GM23338 (cell line): ENCODE data around the gene PDE4D.

Experiments
- EZH2 ChIP-seq: fragments of 200-600 bp; sonication (generic); IDR thresholded peaks from one replicate; pipeline ENCODE4 v1.8.0; 2017; ENCODE audit warnings: antibody characterized with exemption, mild to moderate bottlenecking, low read depth; ENCODE audit not compliant: unreplicated experiment
- TF ChIP-seq, protein P1 (sequence below), 2 experiments: fragments of 200-600 bp in 1 of 2; sonication (generic) in 1 of 2; conservative IDR thresholded peaks; 2 replicates each; pipeline versions ENCODE4 v1.5.1 to v1.6.1; 2016 to 2017; ENCODE audit warnings: antibody characterized with exemption in 2 of 2, low read depth in 2 of 2, mild to moderate bottlenecking in 2 of 2, moderate library complexity in 1 of 2

DNA sequence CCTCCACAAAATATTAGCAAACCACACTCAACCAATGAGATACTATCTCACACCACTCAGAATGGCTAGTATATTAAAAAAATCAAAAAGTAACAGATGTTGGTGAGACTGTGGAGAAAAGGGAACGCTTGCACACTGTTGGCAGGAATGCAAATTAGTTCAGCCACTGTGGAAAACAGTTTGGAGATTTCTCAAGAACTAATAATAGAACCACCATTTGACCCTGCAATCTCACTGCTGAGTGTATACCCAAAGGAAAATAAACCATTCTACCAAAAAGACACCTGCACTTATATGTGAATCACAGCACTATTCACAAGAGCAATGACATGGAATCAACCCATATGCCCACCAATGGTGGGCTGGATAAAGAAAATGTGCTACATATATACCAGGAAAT lies 393.5 kb downstream of the PDE4D start:
- TF ChIP-seq, protein P1, sequence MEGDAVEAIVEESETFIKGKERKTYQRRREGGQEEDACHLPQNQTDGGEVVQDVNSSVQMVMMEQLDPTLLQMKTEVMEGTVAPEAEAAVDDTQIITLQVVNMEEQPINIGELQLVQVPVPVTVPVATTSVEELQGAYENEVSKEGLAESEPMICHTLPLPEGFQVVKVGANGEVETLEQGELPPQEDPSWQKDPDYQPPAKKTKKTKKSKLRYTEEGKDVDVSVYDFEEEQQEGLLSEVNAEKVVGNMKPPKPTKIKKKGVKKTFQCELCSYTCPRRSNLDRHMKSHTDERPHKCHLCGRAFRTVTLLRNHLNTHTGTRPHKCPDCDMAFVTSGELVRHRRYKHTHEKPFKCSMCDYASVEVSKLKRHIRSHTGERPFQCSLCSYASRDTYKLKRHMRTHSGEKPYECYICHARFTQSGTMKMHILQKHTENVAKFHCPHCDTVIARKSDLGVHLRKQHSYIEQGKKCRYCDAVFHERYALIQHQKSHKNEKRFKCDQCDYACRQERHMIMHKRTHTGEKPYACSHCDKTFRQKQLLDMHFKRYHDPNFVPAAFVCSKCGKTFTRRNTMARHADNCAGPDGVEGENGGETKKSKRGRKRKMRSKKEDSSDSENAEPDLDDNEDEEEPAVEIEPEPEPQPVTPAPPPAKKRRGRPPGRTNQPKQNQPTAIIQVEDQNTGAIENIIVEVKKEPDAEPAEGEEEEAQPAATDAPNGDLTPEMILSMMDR (conservative IDR thresholded peaks at IDR 0.05; ENCODE audit: low read depth in 2 of 2), result no peak
- TF ChIP-seq EZH2, result no peak
